GM21526 (cell line): ENCODE measurements around the gene SETSIP.
"Not testable (repeated sequence)": the region's sequence is repeated elsewhere in the genome, so short reads cannot be mapped to it uniquely, and the experiment has no call there.

Experiments
- ATAC-seq: cut with Tn5 transposase; IDR thresholded peaks from one replicate; pipeline ENCODE4 v1.9.1; 2021; ENCODE audit warnings: moderate library complexity; ENCODE audit not compliant: unreplicated experiment, low FRiP score

SETSIP gene

DNA sequence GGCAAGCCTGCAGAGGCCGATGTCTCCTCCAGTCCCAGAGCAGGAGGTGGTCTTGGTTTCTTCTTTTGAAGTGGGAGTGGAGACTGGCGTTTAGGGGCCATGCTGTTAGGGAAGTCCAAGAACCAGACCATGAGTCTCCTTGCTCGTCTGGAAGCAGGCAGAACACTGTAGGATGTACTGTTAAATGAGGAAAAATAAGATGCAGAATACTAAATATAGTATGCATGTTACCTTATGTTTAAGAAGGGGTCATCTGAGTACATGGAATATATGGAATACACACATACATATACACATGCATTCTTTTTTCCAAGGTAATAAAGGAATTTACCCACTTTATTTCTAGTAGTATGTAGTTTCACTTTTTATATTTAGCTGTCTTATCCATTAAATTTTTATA lies at the start of gene SETSIP:
TSS of gene SETSIP (minus strand) at position 101 of the 400 bp plus-strand sequence. CDS start at position 101, 0 bp downstream.
- no peak for ATAC-seq

GRCh38 chr1:92123868-92124267 lies 48.7 kb upstream of the SETSIP start:
- ATAC-seq = no peak

DNA sequence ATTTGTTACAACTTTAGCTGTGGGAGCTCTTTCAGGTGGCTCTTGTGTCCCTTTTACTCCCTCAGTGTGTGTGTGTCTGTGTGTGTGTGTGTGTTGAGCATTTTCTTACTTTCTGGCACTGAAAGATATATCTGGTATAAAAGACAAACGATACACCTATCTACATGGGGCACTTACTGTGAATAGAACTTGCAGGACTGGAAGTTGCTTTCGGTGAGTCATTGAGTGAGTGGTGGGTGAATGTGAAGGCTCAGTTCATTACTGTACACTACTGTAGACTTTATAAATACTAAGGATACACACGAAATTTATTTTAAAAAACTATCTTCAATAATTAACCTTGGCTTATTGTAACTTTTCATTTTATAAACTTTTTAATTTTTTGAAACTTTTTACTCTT lies 43.6 kb upstream of the SETSIP start:
- ATAC-seq = no peak

DNA sequence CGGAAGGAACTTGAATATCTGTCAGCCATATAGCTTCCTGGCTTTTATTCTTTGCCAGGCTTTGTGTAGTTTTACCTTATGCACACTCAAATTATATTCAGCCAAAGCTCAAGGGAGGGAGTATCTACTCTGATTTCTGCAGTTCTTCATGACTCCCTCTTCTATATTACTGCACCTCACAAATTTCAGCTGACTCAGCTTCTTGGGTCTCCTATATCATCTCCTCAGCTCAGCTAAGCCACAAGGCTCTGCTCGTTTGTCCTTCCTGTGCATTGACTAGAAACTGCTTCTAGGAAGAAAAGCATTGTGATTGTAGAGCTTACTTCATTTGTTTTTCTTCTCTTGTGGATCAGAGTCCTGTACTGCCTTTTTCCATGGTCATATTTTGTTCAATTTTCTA lies 42.3 kb upstream of the SETSIP start:
- no peak for ATAC-seq

GRCh38 chr1:92108631-92109030 lies 33.4 kb upstream of the SETSIP start:
- ATAC-seq = no peak

DNA sequence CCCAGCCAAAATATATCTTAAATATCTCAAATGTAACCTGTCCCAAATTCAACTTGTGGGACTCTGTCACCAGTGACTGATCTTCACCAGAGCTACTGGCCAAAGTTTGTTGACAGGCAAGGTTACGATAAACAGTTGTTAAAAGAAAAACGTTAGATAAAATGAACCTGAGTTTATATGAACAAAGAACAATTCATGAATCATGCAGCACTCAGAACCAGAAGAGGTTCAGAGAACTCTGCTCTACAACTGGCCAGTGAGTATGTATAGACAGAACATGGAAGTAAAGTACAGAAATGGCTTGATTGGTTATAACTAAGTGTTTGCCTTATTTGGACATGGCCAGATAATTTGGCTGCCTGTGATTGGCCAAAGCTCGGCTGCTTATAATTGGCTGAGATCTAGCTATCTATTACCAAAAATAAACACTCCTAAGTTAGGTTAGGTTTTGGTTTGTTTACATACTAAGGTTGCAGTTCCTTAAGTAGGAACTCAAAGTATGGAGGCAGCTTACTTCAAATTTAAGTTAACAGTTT lies 30.4 kb upstream of the SETSIP start:
- no peak for ATAC-seq

DNA sequence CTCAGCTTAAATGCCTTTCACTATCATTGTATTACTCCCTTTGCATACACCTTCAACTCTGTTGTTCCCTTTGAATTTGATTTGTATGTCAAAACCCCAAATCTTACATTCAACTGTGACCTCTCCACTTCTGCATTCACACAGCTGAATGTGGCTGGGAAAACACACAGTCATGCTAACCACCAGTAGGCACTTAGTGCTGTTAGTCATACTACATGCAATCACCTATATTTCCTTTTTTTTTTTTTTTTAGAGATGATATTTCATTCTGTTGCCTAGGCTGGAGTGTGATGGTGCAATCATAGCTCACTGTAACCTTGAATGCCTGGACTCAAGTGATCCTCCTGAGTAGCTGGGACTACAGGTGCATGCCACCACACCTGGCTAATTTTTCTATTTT lies 21.1 kb upstream of the SETSIP start:
- no peak for ATAC-seq

GRCh38 chr1:92095874-92096273 lies 20.7 kb upstream of the SETSIP start:
- no peak for ATAC-seq

DNA sequence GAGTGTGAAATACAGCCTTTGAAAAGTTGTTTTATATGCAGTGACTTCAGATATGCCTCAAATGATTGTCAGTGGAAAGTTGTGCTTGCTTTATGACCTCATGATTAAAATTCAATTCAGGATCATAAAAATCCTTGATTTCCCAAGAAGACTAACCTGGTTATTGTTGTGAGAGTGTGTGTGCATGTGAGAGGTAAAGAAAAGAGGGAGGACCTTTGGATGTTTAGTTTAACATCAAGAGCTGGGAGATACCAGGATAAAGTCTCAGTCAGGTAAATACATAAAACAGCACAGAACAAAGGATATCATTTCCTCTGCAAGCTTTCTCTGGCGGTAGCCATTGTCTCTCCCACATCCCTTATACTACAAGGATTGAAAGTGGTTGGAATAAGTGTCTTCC lies 19.4 kb upstream of the SETSIP start:
- no peak for ATAC-seq

DNA sequence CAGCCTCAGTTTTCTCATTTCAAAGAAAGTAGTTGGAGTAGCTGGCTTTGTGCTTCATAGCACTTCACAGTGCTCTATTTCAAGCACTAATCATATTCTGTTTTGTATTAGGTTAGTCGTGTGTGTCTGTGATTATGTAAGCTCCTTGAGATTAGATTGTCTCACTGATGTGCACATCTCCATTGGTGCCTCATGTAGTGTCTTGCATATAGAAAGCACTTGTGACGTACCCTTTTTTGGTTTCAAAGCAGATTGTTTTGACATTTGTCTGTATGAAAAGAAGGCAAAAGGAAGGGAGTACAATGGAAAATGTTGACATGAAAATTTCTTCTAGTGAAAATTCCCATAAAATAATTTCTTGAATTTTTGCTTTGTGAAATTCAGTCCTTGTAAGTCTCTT lies 18.9 kb upstream of the SETSIP start:
- ATAC-seq = no peak

- no peak for ATAC-seq
These were observed 16.4 kb upstream of the SETSIP start for GRCh38 chr1:92091625-92092024.

GRCh38 chr1:92087542-92087941 lies 12.3 kb upstream of the SETSIP start:
- ATAC-seq = no peak

GRCh38 chr1:92085727-92086126 lies 10.5 kb upstream of the SETSIP start:
- ATAC-seq = no peak

DNA sequence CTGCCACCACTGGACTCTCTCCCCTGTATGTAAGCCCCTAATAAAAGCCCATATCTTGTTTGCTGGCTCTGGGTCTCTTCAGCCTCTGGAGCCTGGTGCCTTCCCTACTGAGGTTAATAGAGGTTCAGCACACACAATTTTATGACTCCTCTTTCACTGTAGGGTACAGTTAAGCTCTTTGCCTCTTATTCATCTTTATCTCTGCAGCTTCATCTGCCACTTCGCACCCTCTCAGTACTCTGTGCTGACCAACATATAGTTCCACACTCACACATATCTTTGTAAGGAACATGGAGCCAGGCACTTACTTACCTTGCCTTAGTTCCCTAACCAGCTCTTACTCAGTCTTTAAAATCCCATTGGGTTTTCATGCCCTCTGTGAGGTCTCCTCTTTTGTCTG lies 9.4 kb upstream of the SETSIP start:
- ATAC-seq = no peak

GRCh38 chr1:92081031-92081430 lies 5.8 kb upstream of the SETSIP start:
- no peak for ATAC-seq

DNA sequence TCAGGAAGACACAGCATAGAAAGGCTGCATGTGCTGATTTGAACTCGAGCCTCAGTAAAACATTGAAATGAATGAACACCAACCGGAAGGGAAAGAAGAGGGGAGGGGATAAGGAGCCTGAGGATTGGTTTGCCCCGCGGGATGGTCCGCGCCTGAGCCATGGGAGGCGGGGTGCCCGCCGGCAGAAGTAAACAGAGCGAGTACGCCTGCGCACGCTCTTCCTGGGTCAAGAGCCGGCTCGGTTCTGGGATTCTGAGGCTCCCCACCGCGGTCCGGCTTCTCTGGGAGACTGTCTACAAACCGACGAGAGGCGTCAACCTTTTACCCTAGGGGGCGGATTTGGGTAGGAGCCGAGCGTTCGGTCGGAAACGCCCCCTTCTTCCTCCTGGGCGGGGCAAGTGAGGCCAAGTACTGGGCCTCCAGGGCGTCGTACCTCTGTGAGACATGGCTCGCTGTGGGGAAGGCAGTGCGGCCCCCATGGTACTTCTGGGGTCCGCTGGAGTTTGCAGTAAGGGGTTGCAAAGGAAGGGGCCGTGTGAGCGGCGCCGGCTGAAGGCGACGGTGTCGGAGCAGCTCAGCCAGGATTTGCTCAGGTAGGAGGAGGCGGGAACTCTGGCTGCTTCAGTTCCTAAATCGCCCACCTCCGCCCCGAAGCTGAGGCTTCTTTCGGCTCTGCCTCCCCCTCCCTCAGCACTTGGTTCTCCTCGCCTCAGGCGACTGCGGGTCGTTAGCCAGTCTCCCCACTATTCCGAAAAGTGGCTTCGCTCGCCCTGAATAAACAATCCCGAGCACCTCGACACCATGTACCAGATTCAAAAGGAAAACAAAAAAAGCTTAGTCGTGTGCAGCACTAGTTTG lies 5.1 kb upstream of the SETSIP start, which contains the start of gene BTBD8:
TSS of gene BTBD8 (plus strand) at position 218 of the 858 bp plus-strand sequence. CDS start at position 445, 227 bp downstream.
- peak; percentile 94 for ATAC-seq

DNA sequence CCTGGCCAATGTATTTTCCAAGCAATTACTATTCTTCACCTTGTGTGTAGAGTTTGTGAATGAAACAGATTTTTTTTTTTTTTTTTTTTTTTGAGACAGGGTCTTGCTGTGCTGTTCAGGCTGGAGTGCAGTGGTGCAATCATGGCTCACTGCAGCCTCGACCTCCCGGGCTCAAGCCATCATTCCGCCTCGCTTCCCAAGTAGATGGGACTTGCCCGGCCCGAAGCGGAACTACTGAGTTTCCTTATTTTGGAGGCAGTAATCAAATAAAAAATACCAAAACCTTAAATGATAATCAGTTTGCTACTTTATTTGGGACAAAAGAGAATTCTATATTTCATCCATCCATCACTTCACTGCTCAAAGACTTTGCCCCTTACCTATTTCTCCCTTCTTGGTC lies 4.2 kb upstream of the SETSIP start:
- ATAC-seq = no peak

GRCh38 chr1:92078077-92078476 lies 2.9 kb upstream of the SETSIP start:
- ATAC-seq = not testable (repeated sequence)

GRCh38 chr1:92076363-92076762 lies 1.2 kb upstream of the SETSIP start:
- no peak for ATAC-seq

DNA sequence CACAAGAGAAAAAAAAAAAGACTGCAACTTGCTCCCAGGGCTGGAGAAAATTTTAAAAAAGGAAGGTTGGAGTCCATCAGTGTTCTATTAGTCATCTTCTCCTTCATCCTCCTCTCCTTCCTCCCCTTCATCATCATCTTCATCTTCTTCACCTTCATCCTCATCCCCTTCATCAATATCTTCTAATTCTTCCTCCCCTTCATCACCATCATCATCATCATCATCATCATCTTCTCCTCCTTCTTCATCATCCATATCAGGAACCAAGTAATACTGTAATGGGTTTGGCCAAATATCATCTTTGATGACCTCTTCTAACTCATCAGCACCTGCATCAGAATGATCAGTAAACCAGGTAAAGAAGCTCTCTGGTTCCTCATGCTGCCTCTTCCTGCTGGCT lies 765 bp downstream of the SETSIP start:
- not testable (repeated sequence) for ATAC-seq

DNA sequence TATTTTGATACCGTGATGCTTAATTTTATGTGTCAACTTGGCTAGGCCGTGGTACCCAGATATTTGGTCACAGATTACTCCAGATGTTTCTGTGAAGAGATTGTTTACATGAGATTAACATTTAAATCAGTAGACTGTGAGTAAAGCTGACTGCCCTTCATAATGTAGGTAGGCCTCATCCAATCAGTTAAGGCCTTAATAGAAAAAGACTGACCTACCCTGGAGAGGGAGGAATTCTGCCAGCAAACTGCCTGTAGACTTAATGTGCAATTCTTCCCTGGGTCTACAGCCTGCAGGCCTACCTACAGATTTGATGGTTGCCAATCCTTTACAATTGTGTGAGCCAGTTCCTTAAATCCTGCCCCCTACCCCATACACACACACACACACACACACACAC lies 4.3 kb downstream of the SETSIP start:
- ATAC-seq = no peak

GRCh38 chr1:92066321-92066720 lies 8.9 kb downstream of the SETSIP start:
- ATAC-seq = no peak
